HG02943 (cell line): Measurements from ENCODE around the gene AP1S3.

ENCODE experiments used
- ATAC-seq: cut with Tn5 transposase; IDR thresholded peaks from one replicate; pipeline ENCODE4 v1.9.1; 2021; ENCODE audit warnings: mild to moderate bottlenecking, low read depth, moderate library complexity; ENCODE audit not compliant: unreplicated experiment

Gene AP1S3

GRCh38 chr2:223764796-223765195 lies 72.6 kb downstream of the AP1S3 start:
- no peak for ATAC-seq

- no peak for ATAC-seq
Measured at GRCh38 chr2:223762853-223763252, 74.5 kb downstream of the AP1S3 start.

GRCh38 chr2:223761746-223762145 lies 75.6 kb downstream of the AP1S3 start:
- peak; percentile 67 for ATAC-seq

GRCh38 chr2:223760838-223761502 lies 76.4 kb downstream of the AP1S3 start:
- peak; percentile 87 for ATAC-seq

- ATAC-seq = no peak
Measured at GRCh38 chr2:223759569-223760430, 77.6 kb downstream of the AP1S3 start.

GRCh38 chr2:223758131-223758840 lies 79.1 kb downstream of the AP1S3 start:
- no peak for ATAC-seq

GRCh38 chr2:223753940-223754339 lies 83.4 kb downstream of the AP1S3 start:
- no peak for ATAC-seq

- ATAC-seq = no peak
Measured at GRCh38 chr2:223751012-223751411, 86.4 kb downstream of the AP1S3 start.

GRCh38 chr2:223747392-223748042 lies 89.9 kb downstream of the AP1S3 start:
- no peak for ATAC-seq

GRCh38 chr2:223746611-223747010 lies 90.8 kb downstream of the AP1S3 start:
- no peak for ATAC-seq

GRCh38 chr2:223744580-223744979 lies 92.8 kb downstream of the AP1S3 start:
- ATAC-seq = no peak

GRCh38 chr2:223740679-223741078 lies 96.7 kb downstream of the AP1S3 start:
- ATAC-seq = no peak

GRCh38 chr2:223737207-223737606 lies 100.2 kb downstream of the AP1S3 start:
- ATAC-seq = no peak

GRCh38 chr2:223736488-223736887 lies 100.9 kb downstream of the AP1S3 start:
- ATAC-seq = no peak

- no peak for ATAC-seq
Measured at GRCh38 chr2:223735659-223736244, 101.6 kb downstream of the AP1S3 start.

- no peak for ATAC-seq
Measured at GRCh38 chr2:223735035-223735640, 102.2 kb downstream of the AP1S3 start.

GRCh38 chr2:223734346-223734745 lies 103.0 kb downstream of the AP1S3 start:
- ATAC-seq = no peak

GRCh38 chr2:223732346-223732745 lies 105.0 kb downstream of the AP1S3 start:
- ATAC-seq = no peak

GRCh38 chr2:223731503-223731902 lies 105.9 kb downstream of the AP1S3 start:
- no peak for ATAC-seq

- ATAC-seq = no peak
Measured at GRCh38 chr2:223729781-223730180, 107.6 kb downstream of the AP1S3 start.
